Keratinocyte (primary cell): Measurements from ENCODE around the gene PHYHIPL. TPM values are rescaled to one million over a fixed set of nuclear protein-coding genes. Genes with fewer than 3 reads are reported as not detected.

Experiments used
- DNase-seq: peaks from one replicate; pipeline ENCODE4 v3.0.0-alpha.2; 2011; ENCODE audit warnings: low read depth, missing footprints, low spot score
- FAIRE-seq: peaks from 2 replicates; lab custom pipeline; 2011; peaks lifted over from hg19 to GRCh38; lab: Jason Lieb, UNC
- H2AFZ ChIP-seq: 2 replicates; pipeline ENCODE4 v1.6.0; 2012; ENCODE audit warnings: low read length, control low read depth, inconsistent platforms; ENCODE audit not compliant: control insufficient read depth
- H3K27ac ChIP-seq: 2 replicates; pipeline ENCODE4 v1.5.1; 2011; ENCODE audit warnings: low read length; ENCODE audit not compliant: control insufficient read depth, insufficient read depth
- H3K27me3 ChIP-seq: 3 replicates; pipeline ENCODE4 v1.6.0; 2011; ENCODE audit warnings: low read length; ENCODE audit not compliant: control insufficient read depth, insufficient read depth; ENCODE audit errors: extremely low read depth
- H3K36me3 ChIP-seq, 2 experiments: 2 replicates in 1 of 2; 3 replicates in 1 of 2; pipeline ENCODE4 v1.5.1; 2011; ENCODE audit warnings: low read length in 2 of 2, mild to moderate bottlenecking in 1 of 2; ENCODE audit not compliant: control insufficient read depth in 2 of 2, insufficient read depth in 2 of 2; ENCODE audit errors: extremely low read depth in 1 of 2
- H3K4me1 ChIP-seq: 3 replicates; pipeline ENCODE4 v1.5.1; 2011; ENCODE audit warnings: low read length; ENCODE audit not compliant: control insufficient read depth, insufficient read depth; ENCODE audit errors: extremely low read depth
- H3K4me2 ChIP-seq: 3 replicates; pipeline ENCODE4 v1.6.0; 2011; ENCODE audit warnings: low read depth, low read length; ENCODE audit not compliant: control insufficient read depth, insufficient read depth; ENCODE audit errors: extremely low read depth
- H3K4me3 ChIP-seq, 3 experiments: fragments of 200-600 bp in 1 of 3; sonication (generic) in 1 of 3; 2 replicates in 2 of 3; 3 replicates in 1 of 3; pipeline ENCODE4 v1.5.1; 2011 to 2016; ENCODE audit warnings: low read length in 3 of 3, mild to moderate bottlenecking in 3 of 3, control low read depth in 2 of 3, inconsistent platforms in 1 of 3, low read depth in 1 of 3, mixed read lengths in 1 of 3, mixed run types in 1 of 3, moderate library complexity in 1 of 3; ENCODE audit not compliant: control insufficient read depth in 2 of 3, insufficient read depth in 2 of 3; ENCODE audit errors: extremely low read depth in 1 of 3
- H3K79me2 ChIP-seq: 2 replicates; pipeline ENCODE4 v1.6.0; 2012; ENCODE audit warnings: low read length; ENCODE audit not compliant: control insufficient read depth, insufficient read depth
- H3K9ac ChIP-seq: 3 replicates; pipeline ENCODE4 v1.6.0; 2011; ENCODE audit warnings: low read length; ENCODE audit not compliant: control insufficient read depth, insufficient read depth; ENCODE audit errors: extremely low read depth
- H3K9me1 ChIP-seq: 3 replicates; pipeline ENCODE4 v1.6.0; 2011; ENCODE audit warnings: low read length; ENCODE audit not compliant: control insufficient read depth, insufficient read depth; ENCODE audit errors: extremely low read depth
- H3K9me3 ChIP-seq: 2 replicates; pipeline ENCODE4 v1.5.1; 2012; ENCODE audit warnings: low read depth, low read length; ENCODE audit not compliant: control insufficient read depth
- H4K20me1 ChIP-seq: 3 replicates; pipeline ENCODE4 v1.6.0; 2011; ENCODE audit warnings: low read length; ENCODE audit not compliant: control insufficient read depth, insufficient read depth; ENCODE audit errors: extremely low read depth
- EZH2 ChIP-seq: IDR thresholded peaks from one replicate; pipeline ENCODE4 v1.6.1; 2012; ENCODE audit warnings: inconsistent platforms, mild to moderate bottlenecking, low read length, moderate library complexity
- dilution Hi-C: fragments of 300-500 bp; cut with MboI; formaldehyde crosslinking; loops from one replicate; pipeline ENCODE4 v1.7.0; 2020; ENCODE audit warnings: low sequenced_read_pairs; ENCODE audit not compliant: extremely low pct_ligation_motif_present
- polyA plus RNA-seq, 5 experiments: library from polyadenylated mRNA; depleted of rRNA in 3 of 5; stranded (reverse) in 3 of 5; stranded (forward) in 1 of 5; unstranded in 1 of 5; fragments of >200 nt; gene quantifications; 1 replicate in 1 of 5; 2 replicates in 3 of 5; 3 replicates in 1 of 5; pipeline versions ENCODE4 v1.2.1 to v1.2.3, GENCODE V29; 2011 to 2012; ENCODE audit warnings: missing spikeins in 2 of 5, low read depth in 1 of 5, low replicate concordance in 1 of 5
- TF ChIP-seq, protein P1 (sequence below), 3 experiments: IDR thresholded peaks in 1 of 3; conservative IDR thresholded peaks in 1 of 3; optimal IDR thresholded peaks in 1 of 3; 2 replicates in 2 of 3; 3 replicates in 1 of 3; pipeline versions ENCODE3 to v1.5.1; 2011; ENCODE audit warnings: low read length in 3 of 3, mild to moderate bottlenecking in 3 of 3, moderate library complexity in 2 of 3, control low read depth in 1 of 3, inconsistent platforms in 1 of 3; ENCODE audit not compliant: insufficient read depth in 2 of 3; ENCODE audit errors: extremely low read depth in 1 of 3

PHYHIPL gene
- polyA plus RNA-seq, 1 donor (not counting 4 experiments of a cell fraction or from before 2014, with no cell fraction given) = 0.12 TPM

DNA sequence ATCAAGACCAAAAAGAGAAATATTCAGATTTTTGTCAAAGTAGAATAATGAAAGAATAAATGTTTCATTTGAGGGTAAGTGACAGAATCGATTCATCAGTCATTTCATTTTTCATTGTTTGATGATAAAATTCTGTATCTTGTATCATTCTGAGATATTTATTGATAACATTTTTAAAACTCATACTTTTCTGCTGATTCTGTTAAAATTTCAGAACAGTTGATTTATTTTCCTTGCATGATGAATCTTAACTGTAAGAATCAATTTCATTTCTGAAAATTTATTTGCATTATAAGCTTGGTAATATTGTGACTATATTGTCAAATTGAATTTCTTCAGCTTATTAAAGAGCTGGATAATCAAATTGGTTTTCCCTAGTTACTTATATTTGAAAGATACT, 13.9 kb downstream of the PHYHIPL start:
- dilution Hi-C loops = no loop called here
- Histone ChIP-seq H3K9ac (no peak overlapping the region), H3K9me3 (no peaks in the 10 kb centered on the region), H3K9me1 (no peaks in the 10 kb centered on the region), H3K27ac (no peak overlapping the region), H4K20me1 (no peaks in the 10 kb centered on the region), H3K4me2 (no peak overlapping the region), H3K4me3 (no peak overlapping the region), H2AFZ (no peak overlapping the region), H3K36me3 (no peaks in the 10 kb centered on the region), H3K27me3 (no peaks in the 10 kb centered on the region), H3K4me1 (no peaks in the 10 kb centered on the region), H3K79me2 (no peaks in the 10 kb centered on the region)
- TF ChIP-seq EZH2 = no peak
- TF ChIP-seq, protein P1, sequence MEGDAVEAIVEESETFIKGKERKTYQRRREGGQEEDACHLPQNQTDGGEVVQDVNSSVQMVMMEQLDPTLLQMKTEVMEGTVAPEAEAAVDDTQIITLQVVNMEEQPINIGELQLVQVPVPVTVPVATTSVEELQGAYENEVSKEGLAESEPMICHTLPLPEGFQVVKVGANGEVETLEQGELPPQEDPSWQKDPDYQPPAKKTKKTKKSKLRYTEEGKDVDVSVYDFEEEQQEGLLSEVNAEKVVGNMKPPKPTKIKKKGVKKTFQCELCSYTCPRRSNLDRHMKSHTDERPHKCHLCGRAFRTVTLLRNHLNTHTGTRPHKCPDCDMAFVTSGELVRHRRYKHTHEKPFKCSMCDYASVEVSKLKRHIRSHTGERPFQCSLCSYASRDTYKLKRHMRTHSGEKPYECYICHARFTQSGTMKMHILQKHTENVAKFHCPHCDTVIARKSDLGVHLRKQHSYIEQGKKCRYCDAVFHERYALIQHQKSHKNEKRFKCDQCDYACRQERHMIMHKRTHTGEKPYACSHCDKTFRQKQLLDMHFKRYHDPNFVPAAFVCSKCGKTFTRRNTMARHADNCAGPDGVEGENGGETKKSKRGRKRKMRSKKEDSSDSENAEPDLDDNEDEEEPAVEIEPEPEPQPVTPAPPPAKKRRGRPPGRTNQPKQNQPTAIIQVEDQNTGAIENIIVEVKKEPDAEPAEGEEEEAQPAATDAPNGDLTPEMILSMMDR (optimal IDR thresholded peaks at IDR 0.05 in 1 of 3, IDR thresholded peaks at IDR 0.05 in 1 of 3, conservative IDR thresholded peaks at IDR 0.05 in 1 of 3; ENCODE audit: extremely low read depth in 1 of 3, insufficient read depth in 2 of 3, low read length in 3 of 3) = no peak
- FAIRE-seq = no peak
- no peak for DNase-seq

- dilution Hi-C loops = no loop called here
- FAIRE-seq (no peak), DNase-seq (no peak)
Observed at GRCh38 chr10:59206204-59206720, 29.8 kb downstream of the PHYHIPL start.

More at GRCh38 chr10:59206204-59206720, 29.8 kb downstream of the PHYHIPL start:
- Histone ChIP-seq H3K27ac (no peak overlapping the region), H3K79me2 (no peaks in the 10 kb centered on the region), H3K9me1 (no peaks in the 10 kb centered on the region), H3K4me3 (no peak overlapping the region), H3K36me3 (no peaks in the 10 kb centered on the region), H3K4me1 (no peaks in the 10 kb centered on the region), H2AFZ (no peak overlapping the region), H4K20me1 (no peaks in the 10 kb centered on the region), H3K27me3 (no peaks in the 10 kb centered on the region), H3K9me3 (no peaks in the 10 kb centered on the region), H3K9ac (no peak overlapping the region), H3K4me2 (no peak overlapping the region)
- no peak for TF ChIP-seq EZH2
- TF ChIP-seq, protein P1 (optimal IDR thresholded peaks at IDR 0.05 in 1 of 3, IDR thresholded peaks at IDR 0.05 in 1 of 3, conservative IDR thresholded peaks at IDR 0.05 in 1 of 3; ENCODE audit: extremely low read depth in 1 of 3, insufficient read depth in 2 of 3, low read length in 3 of 3) = no peak
